ENCODE measurements around the gene ITPR2.

DNA sequence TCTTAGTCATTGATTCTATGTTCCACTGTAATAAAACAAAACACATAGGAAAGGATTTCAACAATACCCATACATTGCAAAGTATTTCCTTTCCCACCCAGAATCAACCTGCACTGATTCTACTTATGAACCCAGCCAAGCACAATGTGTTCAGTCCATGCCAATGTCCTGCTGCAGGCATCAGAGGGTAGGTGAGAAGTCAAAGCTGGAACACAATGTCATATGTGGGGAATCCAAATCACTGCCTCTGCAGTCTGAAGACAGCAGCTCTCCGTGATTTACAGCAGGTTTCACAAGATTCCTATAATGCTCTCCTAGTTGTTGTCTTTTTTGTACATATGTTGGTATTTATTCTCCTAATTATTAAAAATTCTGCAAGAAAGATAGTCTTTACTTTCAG, 25.7 kb downstream of the ITPR2 start:
- TF ChIP-seq, protein P1, sequence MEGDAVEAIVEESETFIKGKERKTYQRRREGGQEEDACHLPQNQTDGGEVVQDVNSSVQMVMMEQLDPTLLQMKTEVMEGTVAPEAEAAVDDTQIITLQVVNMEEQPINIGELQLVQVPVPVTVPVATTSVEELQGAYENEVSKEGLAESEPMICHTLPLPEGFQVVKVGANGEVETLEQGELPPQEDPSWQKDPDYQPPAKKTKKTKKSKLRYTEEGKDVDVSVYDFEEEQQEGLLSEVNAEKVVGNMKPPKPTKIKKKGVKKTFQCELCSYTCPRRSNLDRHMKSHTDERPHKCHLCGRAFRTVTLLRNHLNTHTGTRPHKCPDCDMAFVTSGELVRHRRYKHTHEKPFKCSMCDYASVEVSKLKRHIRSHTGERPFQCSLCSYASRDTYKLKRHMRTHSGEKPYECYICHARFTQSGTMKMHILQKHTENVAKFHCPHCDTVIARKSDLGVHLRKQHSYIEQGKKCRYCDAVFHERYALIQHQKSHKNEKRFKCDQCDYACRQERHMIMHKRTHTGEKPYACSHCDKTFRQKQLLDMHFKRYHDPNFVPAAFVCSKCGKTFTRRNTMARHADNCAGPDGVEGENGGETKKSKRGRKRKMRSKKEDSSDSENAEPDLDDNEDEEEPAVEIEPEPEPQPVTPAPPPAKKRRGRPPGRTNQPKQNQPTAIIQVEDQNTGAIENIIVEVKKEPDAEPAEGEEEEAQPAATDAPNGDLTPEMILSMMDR (conservative IDR thresholded peaks at IDR 0.05; ENCODE audit: low read depth, low read length), result no peak
- TF ChIP-seq EZH2phosphoT487 (IDR thresholded peaks at IDR 0.05; ENCODE audit: borderline replicate concordance, low read length), result no peak

Data from PC-3 (cell line).